Activated CD8-positive, alpha-beta memory T cell treated with anti-CD3 and anti-CD28 coated beads for 1 hour (primary cell): Measurements from ENCODE around the gene MMP3.

Source experiments
- DNase-seq, 2 donors: peaks; one replicate each; pipeline ENCODE4 v3.0.0-alpha.2; 2020; ENCODE audit warnings: low read depth in 1 of 2; ENCODE audit errors: extremely low read depth in 1 of 2

Gene MMP3

GRCh38 chr11:102792604-102793003 lies 50.8 kb downstream of the MMP3 start:
- DNase-seq = no peak

- no peak for DNase-seq
These were observed 52.0 kb downstream of the MMP3 start for GRCh38 chr11:102791271-102792036.

DNA sequence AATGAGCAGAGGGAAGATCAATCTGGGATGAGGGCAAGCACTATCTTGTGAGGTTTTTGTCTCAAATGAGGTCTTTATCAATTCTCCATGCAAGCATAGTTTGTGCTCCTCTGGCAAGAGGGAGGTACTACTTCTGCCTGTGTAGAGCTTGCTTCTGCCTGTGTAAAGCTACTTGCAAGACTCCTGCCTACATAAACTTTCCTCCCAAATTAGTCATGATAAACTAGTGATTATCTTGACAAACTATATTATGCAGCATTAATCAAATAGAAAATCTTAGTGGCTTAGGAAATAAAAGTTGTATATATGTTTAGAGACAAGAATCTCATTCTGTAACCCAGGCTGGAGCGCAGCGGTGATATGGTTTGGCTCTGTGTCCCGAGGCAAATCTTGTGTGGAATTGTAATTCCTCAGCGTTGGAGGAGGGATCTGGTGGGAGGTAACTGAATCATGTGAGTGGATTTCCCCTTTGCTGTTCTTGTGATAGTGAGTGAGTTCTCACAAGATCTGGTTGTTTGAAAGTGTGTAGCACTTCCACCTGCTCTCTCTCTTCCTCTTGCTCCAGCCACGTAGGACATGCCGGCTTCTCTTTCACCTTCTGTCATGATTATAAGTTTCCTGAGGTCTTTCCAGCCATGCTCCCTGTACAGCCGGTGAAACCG lies 54.9 kb downstream of the MMP3 start:
- no peak for DNase-seq
